Left ventricle myocardium inferior (tissue), 1 donor: ENCODE results near the gene ATP8B1. TPM values are rescaled to one million over a fixed set of nuclear protein-coding genes. Genes with fewer than 3 reads are reported as not detected.

Source experiments
- DNase-seq: peaks from one replicate; pipeline ENCODE4 v3.0.0-alpha.2; 2020
- H3K27ac ChIP-seq: fragments of 200-600 bp; replicated peaks from 2 replicates; pipeline ENCODE4 v1.8.0; 2021
- H3K27me3 ChIP-seq: fragments of 200-600 bp; 2 replicates; pipeline ENCODE4 v1.8.0; 2021; ENCODE audit warnings: low read depth
- H3K36me3 ChIP-seq: fragments of 200-600 bp; 2 replicates; pipeline ENCODE4 v1.8.0; 2021
- H3K4me1 ChIP-seq: fragments of 200-600 bp; 2 replicates; pipeline ENCODE4 v1.8.0; 2021
- H3K4me3 ChIP-seq: fragments of 200-600 bp; 2 replicates; pipeline ENCODE4 v1.8.0; 2021; ENCODE audit warnings: mild to moderate bottlenecking, moderate library complexity
- H3K9me3 ChIP-seq: fragments of 200-600 bp; replicated peaks from 2 replicates; pipeline ENCODE4 v1.8.0; 2021
- CTCF ChIP-seq: fragments of 200-600 bp; IDR thresholded peaks from 2 replicates; pipeline ENCODE4 v1.8.0; 2021; ENCODE audit warnings: antibody characterized with exemption, mild to moderate bottlenecking, borderline replicate concordance
- intact Hi-C: fragments of 100-400 bp; cut with micrococcal nuclease; formaldehyde crosslinking; loops from one replicate; pipeline ENCODE4 v1.11.0; 2022
- total RNA-seq: library from RNA; stranded (reverse); fragmentation: NEBNext Ultra II Directional; extraction: Animal tissue kit (Norgen Biotek cat#: 25700); gene quantifications from one replicate; pipeline ENCODE4 v1.2.1, GENCODE V29; 2021
- donor health status: DM: no; HTN: yes; CAD: no; lungs with severe emphysema.

ATP8B1 gene
- total RNA-seq, 1 donor from 2014 or later = 8.6 TPM

DNA sequence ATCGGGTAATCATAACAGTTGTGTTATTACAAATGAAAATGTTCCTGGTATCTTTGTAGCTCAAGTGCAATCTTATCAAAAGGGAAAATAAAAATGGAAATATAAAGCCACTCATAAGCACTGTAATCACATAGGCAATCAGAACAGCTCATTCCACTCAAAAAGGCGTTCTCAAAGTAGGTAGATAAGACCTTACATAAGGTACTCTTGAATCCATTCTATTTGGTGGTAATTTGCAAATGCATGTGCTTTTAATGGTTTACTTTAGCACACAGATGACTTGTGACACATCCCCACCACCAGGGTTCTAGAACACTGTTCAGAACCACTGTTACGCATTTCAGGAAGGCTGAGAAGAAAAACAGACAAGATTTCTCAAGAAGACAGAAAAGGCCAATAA is 94.8 kb downstream of the ATP8B1 start:
- Histone ChIP-seq H3K4me1 (peaks cover 24% of the 10 kb centered on the region), H3K9me3 (no peaks in the 10 kb centered on the region), H3K4me3 (no peak overlapping the region), H3K27ac (no peak overlapping the region), H3K36me3 (no peaks in the 10 kb centered on the region), H3K27me3 (no peaks in the 10 kb centered on the region)
- no peak for TF ChIP-seq CTCF
- intact Hi-C loops = no loop called here
- no peak for DNase-seq

DNA sequence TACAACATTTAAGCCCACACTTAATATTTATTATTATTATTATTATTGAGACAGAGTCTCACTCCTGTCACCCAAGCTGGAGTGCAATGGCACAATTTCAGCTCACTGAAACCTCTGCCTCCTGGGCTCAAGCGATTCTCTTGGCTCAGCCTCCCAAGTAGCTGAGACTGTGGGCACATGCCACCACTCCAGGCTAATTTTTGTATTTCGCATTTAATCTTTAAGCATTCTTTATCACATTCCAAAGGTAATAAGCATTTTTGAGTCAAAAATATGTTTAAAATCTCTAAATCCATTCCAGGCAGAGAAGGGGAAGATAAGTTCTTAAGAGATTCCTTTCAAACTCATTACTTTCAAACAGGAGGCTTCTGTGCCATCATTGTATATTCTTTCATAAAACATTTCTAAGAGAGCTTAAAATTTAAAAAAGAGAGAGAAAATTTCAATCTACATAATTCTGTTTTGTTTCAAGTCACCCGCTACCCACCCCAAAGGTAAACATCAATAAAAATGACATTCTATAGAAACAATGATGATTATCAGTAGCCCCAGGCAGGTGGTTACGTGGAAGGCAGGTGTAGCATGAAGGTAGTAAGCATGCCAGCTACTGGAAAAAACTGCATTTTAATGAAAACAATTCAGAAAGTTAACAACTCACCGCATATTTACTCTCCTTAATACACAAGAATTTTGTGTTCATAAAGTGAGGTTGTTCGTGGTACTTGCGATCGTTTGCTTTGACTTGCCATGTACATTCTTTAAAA is 97.1 kb downstream of the ATP8B1 start:
- H3K4me1 ChIP-seq = peaks cover 6% of the 10 kb centered on the region
- peaks cover 10% of the 10 kb centered on the region for H3K36me3 ChIP-seq
- H3K9me3 ChIP-seq = no peaks in the 10 kb centered on the region
- H3K27me3 ChIP-seq = no peaks in the 10 kb centered on the region
- DNase-seq = no peak
- intact Hi-C loops = no loop called here
- no peak for TF ChIP-seq CTCF
- no peak overlapping the region for H3K27ac ChIP-seq
- no peak overlapping the region for H3K4me3 ChIP-seq

- Histone ChIP-seq H3K36me3 (peaks cover 16% of the 10 kb centered on the region), H3K4me3 (no peak overlapping the region), H3K27ac (no peak overlapping the region), H3K9me3 (no peaks in the 10 kb centered on the region), H3K27me3 (no peaks in the 10 kb centered on the region), H3K4me1 (peaks cover 2% of the 10 kb centered on the region)
- no peak for DNase-seq
- intact Hi-C loops = no loop called here
- TF ChIP-seq CTCF = no peak
Measured at GRCh38 chr18:57705011-57705410, 98.1 kb downstream of the ATP8B1 start.

DNA sequence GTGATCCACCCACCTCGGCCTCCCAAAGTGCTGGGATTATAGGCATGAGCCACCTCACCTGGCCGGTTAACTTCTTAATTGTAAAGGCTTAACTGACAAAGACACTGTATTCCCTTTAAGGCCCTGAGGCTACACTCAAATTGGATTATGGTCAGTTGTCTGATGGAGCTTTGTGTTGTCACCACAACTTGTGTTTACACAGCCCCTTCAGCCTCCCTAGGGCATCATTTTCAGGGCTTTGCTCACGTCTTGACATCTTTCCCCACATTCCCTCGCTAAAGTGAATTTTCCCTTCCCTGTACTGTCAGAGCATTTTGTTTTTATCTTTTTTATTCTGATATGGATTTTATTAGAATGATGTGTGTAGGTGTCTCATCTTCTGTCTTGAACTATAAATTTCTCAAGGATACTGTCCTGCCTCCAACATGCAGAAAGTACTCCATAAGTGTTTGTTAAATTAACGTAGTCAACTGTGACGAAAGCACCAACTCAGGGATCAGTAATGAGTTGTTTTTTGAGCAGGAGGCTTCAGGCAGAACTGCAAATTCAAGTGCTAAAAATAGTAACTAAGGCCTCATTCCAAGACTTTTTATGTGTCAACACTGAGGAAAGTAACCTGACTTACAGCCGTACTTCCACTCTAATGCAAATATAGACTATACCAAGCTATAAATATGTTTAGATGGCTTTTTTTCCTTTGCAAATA is 104.4 kb downstream of the ATP8B1 start:
- H3K36me3 ChIP-seq = peaks cover 28% of the 10 kb centered on the region
- H3K27me3 ChIP-seq = no peaks in the 10 kb centered on the region
- no peak for TF ChIP-seq CTCF
- no peak for DNase-seq
- H3K4me3 ChIP-seq = no peak overlapping the region
- H3K4me1 ChIP-seq = peaks cover 23% of the 10 kb centered on the region
- intact Hi-C loops = no loop called here
- H3K27ac ChIP-seq = peak overlapping the region; percentile 67
- no peaks in the 10 kb centered on the region for H3K9me3 ChIP-seq

DNA sequence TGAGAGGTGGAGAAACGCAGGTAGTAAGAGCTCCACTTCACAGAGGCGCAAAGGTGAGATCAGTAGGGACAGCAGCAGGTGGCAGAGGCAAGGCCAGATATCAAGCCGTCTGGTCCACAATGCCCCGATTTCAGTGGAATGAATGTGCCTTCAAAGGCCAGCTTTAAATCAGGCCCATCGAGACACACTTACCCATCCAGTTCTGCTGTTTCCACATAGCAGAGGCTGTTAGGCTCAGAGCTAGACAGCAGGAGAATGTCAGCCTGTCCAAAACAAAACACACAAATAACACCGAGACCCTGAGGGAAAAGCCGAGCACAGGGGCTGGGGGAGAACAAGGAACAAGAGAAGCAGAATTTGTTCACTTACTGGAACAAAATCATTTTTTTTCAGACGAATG is 105.7 kb downstream of the ATP8B1 start:
- Histone ChIP-seq H3K36me3 (peaks cover 28% of the 10 kb centered on the region), H3K4me3 (no peak overlapping the region), H3K27me3 (no peaks in the 10 kb centered on the region), H3K27ac (peak overlapping the region; percentile 67), H3K9me3 (no peaks in the 10 kb centered on the region), H3K4me1 (peaks cover 23% of the 10 kb centered on the region)
- intact Hi-C loops = no loop called here
- TF ChIP-seq CTCF = no peak
- DNase-seq = no peak
